Measurements from ENCODE around the gene FN1. TPM values are rescaled to one million over a fixed set of nuclear protein-coding genes. Genes with fewer than 3 reads are reported as not detected.

FN1 gene
- polyA plus RNA-seq, 2 of the 4 experiments (the other 2 are of a cell fraction): 203 to 500 TPM

GRCh38 chr2:215379039-215379438 is 56.8 kb downstream of the FN1 start:
- DNase-seq (ENCODE audit: low read depth in 1 of 2, low spot score in 1 of 2) (no peak), ATAC-seq (no peak), FAIRE-seq (no peak)
- Histone ChIP-seq H3K27ac (no peak overlapping the region), H3K4me3 (no peak overlapping the region), H3K4me2 (no peak overlapping the region), H3K4me1 (no peaks in the 10 kb centered on the region), H3K9me3 (no peaks in the 10 kb centered on the region)
- TF ChIP-seq EHF (CRISPR knock-in tag; IDR thresholded peaks at IDR 0.05) (no peak), EHMT2 (IDR thresholded peaks at IDR 0.05; ENCODE audit: low read depth) (no peak), CEBPB (IDR thresholded peaks at IDR 0.05) (no peak), SREBF2 (IDR thresholded peaks at IDR 0.05) (no peak), HOXB5 (CRISPR knock-in tag; IDR thresholded peaks at IDR 0.05) (no peak), HOXB13 (CRISPR knock-in tag; IDR thresholded peaks at IDR 0.05; ENCODE audit: low read depth) (no peak), EP300 (IDR thresholded peaks at IDR 0.05) (no peak), TP53 (CRISPR knock-in tag; IDR thresholded peaks at IDR 0.05) (no peak), NPAS2 (CRISPR knock-in tag; IDR thresholded peaks at IDR 0.05; ENCODE audit: borderline replicate concordance) (no peak), E2F6 (IDR thresholded peaks at IDR 0.05; ENCODE audit: borderline replicate concordance, low read depth) (no peak), HES2 (IDR thresholded peaks at IDR 0.05) (no peak), NR3C1 (IDR thresholded peaks at IDR 0.05) (no peak), CHD2 (IDR thresholded peaks at IDR 0.05; ENCODE audit: low read length, partially characterized antibody) (no peak), REST (IDR thresholded peaks at IDR 0.05) (no peak), RNF2 (IDR thresholded peaks at IDR 0.05; ENCODE audit: borderline replicate concordance, low read depth) (no peak), USF2 (IDR thresholded peaks at IDR 0.05) (no peak), PBX3 (IDR thresholded peaks at IDR 0.05) (no peak)
- WGBS (ENCODE audit: missing lambda C conversion rate): 94% methylated on average over 7 of the region's 7 CpGs
- ChIA-PET POLR2A (no interaction called here), CTCF (interaction anchor here (0.5 to 1.8 kb wide), 3 partner anchors 19 to 497 kb away, joined by 3 to 6 read pairs (median 6); no protein-coding TSS in a partner anchor)

- H3K4me2 ChIP-seq: no peak overlapping the region
- DNase-seq (ENCODE audit: low read depth in 1 of 2, low spot score in 1 of 2) (no peak), ATAC-seq (no peak), FAIRE-seq (no peak)
- TF ChIP-seq HEYL (CRISPR knock-in tag; IDR thresholded peaks at IDR 0.05) (no peak), ZC3H11A (IDR thresholded peaks at IDR 0.05) (no peak), SREBF2 (IDR thresholded peaks at IDR 0.05) (no peak), FOSB (CRISPR knock-in tag; IDR thresholded peaks at IDR 0.05) (no peak), CBX8 (IDR thresholded peaks at IDR 0.05) (no peak), JUN (IDR thresholded peaks at IDR 0.05) (no peak), BHLHE40 (IDR thresholded peaks at IDR 0.05; ENCODE audit: low read depth, low read length) (no peak), CTCF (IDR thresholded peaks at IDR 0.05) (no peak), MAZ (IDR thresholded peaks at IDR 0.05; ENCODE audit: borderline replicate concordance, low read depth, low read length) (no peak), E2F6 (IDR thresholded peaks at IDR 0.05; ENCODE audit: borderline replicate concordance, low read depth) (no peak), ZFP36 (IDR thresholded peaks at IDR 0.05; ENCODE audit: borderline replicate concordance, partially characterized antibody) (no peak), POLR2AphosphoS2 (conservative IDR thresholded peaks at IDR 0.05; ENCODE audit: low read length) (no peak), POLR2A (IDR thresholded peaks at IDR 0.05; ENCODE audit: low read length) (no peak), CBX2 (IDR thresholded peaks at IDR 0.05; ENCODE audit: borderline replicate concordance, low read depth) (no peak), JUNB (IDR thresholded peaks at IDR 0.05) (no peak)
- ChIA-PET POLR2A (no interaction called here), CTCF (interaction anchor here (0.7 to 1.8 kb wide), 3 partner anchors 20 to 62 kb away, joined by 3 to 6 read pairs (median 4); no protein-coding TSS in a partner anchor)
- no peaks in the 10 kb centered on the region for H3K9me3 ChIP-seq
- H3K27ac ChIP-seq: no peak overlapping the region
- no peaks in the 10 kb centered on the region for H3K4me1 ChIP-seq
- 91% methylated on average over 3 of the region's 3 CpGs for WGBS (ENCODE audit: missing lambda C conversion rate)
- H3K4me3 ChIP-seq: no peak overlapping the region
Observed at GRCh38 chr2:215378045-215378444, 57.8 kb downstream of the FN1 start.

Measured in A549 (cell line).